H1 (cell line): Measurements from ENCODE around the gene NEDD4L. TPM values are rescaled to one million over a fixed set of nuclear protein-coding genes. Genes with fewer than 3 reads are reported as not detected.
A peak's percentile ranks its signal among the peaks of the same experiment; 100 is the strongest.

ENCODE experiments used
- CTCF ChIA-PET: fragments of 300-600 bp; sonication (Branson Sonifier 250); formaldehyde crosslinking; loops from one replicate; lab custom pipeline; 2021; ENCODE audit not compliant: partially characterized antibody; lab: Charles Lee
- POLR2A ChIA-PET: fragments of 300-600 bp; sonication (Branson Sonifier 250); formaldehyde crosslinking; loops from one replicate; lab custom pipeline; 2021; ENCODE audit warnings: inconsistent platforms; ENCODE audit not compliant: partially characterized antibody; lab: Charles Lee
- DNase-seq, 2 experiments: peaks; one replicate each; pipeline versions ENCODE4 v3.0.0 to v3.0.0-alpha.2; 2010 to 2022; ENCODE audit warnings: low spot score in 2 of 2, low read depth in 1 of 2, mixed read lengths in 1 of 2
- FAIRE-seq: peaks from 2 replicates; lab custom pipeline; 2011; peaks lifted over from hg19 to GRCh38; lab: Jason Lieb, UNC
- H2AFZ ChIP-seq: 2 replicates; pipeline ENCODE4 v1.8.1; 2012; ENCODE audit warnings: low read length, inconsistent platforms
- H2AK5ac ChIP-seq: 2 replicates; pipeline ENCODE4 v1.6.1; 2013; ENCODE audit warnings: low read depth, low read length
- H2BK120ac ChIP-seq: replicated peaks from 2 replicates; pipeline ENCODE3; 2013; ENCODE audit warnings: low read depth, low read length, inconsistent platforms
- H2BK12ac ChIP-seq: 2 replicates; pipeline ENCODE4 v1.6.1; 2013; ENCODE audit warnings: low read depth, low read length
- H2BK15ac ChIP-seq: 2 replicates; pipeline ENCODE4 v1.6.1; 2013; ENCODE audit warnings: low read length
- H2BK20ac ChIP-seq: 2 replicates; pipeline ENCODE4 v1.6.1; 2013; ENCODE audit warnings: low read length
- H2BK5ac ChIP-seq: 2 replicates; pipeline ENCODE4 v1.6.1; 2013; ENCODE audit warnings: low read depth, low read length
- H3K14ac ChIP-seq: 2 replicates; pipeline ENCODE4 v1.6.1; 2013; ENCODE audit warnings: inconsistent platforms; ENCODE audit not compliant: insufficient read length
- H3K18ac ChIP-seq: 2 replicates; pipeline ENCODE4 v1.6.1; 2013; ENCODE audit warnings: low read length; ENCODE audit errors: extremely low read depth
- H3K23ac ChIP-seq: 2 replicates; pipeline ENCODE4 v1.6.1; 2013; ENCODE audit warnings: inconsistent platforms; ENCODE audit not compliant: insufficient read length
- H3K23me2 ChIP-seq: 2 replicates; pipeline ENCODE4 v1.6.1; 2013; ENCODE audit warnings: low read depth, low read length
- H3K27ac ChIP-seq: 2 replicates; pipeline ENCODE4 v1.6.1; 2011; ENCODE audit warnings: low read depth, low read length, inconsistent platforms
- H3K27me3 ChIP-seq, 4 experiments: replicated peaks in 1 of 4; 1 replicate in 1 of 4; 2 replicates in 3 of 4; pipeline versions ENCODE4 v1.6.1 to v1.8.1; 2011 to 2013; ENCODE audit warnings: low read length in 3 of 4, mild to moderate bottlenecking in 3 of 4, inconsistent platforms in 2 of 4, mixed read lengths in 2 of 4, moderate library complexity in 1 of 4; ENCODE audit not compliant: control insufficient read depth in 3 of 4, insufficient read depth in 3 of 4; ENCODE audit errors: extremely low read depth in 1 of 4
- H3K36me3 ChIP-seq, 4 experiments: 2 replicates each; pipeline versions ENCODE4 v1.6.1 to v1.8.1; 2011 to 2013; ENCODE audit warnings: mild to moderate bottlenecking in 4 of 4, low read length in 3 of 4, moderate library complexity in 2 of 4, control low read depth in 1 of 4, inconsistent platforms in 1 of 4; ENCODE audit not compliant: insufficient read depth in 4 of 4, control insufficient read depth in 2 of 4
- H3K4ac ChIP-seq: replicated peaks from 2 replicates; pipeline ENCODE3; 2013; ENCODE audit warnings: low read length, low read depth, mixed read lengths, inconsistent platforms; ENCODE audit not compliant: insufficient read length
- H3K4me1 ChIP-seq, 4 experiments: replicated peaks in 1 of 4; 1 replicate in 1 of 4; 2 replicates in 3 of 4; pipeline versions ENCODE4 v1.6.1 to v1.8.1; 2011 to 2013; ENCODE audit warnings: low read length in 3 of 4, inconsistent platforms in 2 of 4, mixed read lengths in 1 of 4; ENCODE audit not compliant: insufficient read depth in 4 of 4, control insufficient read depth in 3 of 4
- H3K4me2 ChIP-seq, 2 experiments: 2 replicates each; pipeline versions ENCODE4 v1.6.1 to v1.8.1; 2011 to 2013; ENCODE audit warnings: low read depth in 2 of 2, low read length in 2 of 2, control low read depth in 1 of 2, inconsistent platforms in 1 of 2, mild to moderate bottlenecking in 1 of 2; ENCODE audit not compliant: insufficient read depth in 1 of 2
- H3K4me3 ChIP-seq, 4 experiments: fragments of 200-600, 300-600 bp in 1 of 4; sonication (generic), shearing (Covaris generic), sonication (Bioruptor Twin) in 1 of 4; 2 replicates each; pipeline versions ENCODE4 v1.5.1 to v1.8.1; 2011 to 2016; ENCODE audit warnings: low read length in 4 of 4, low read depth in 3 of 4, control low read depth in 2 of 4, inconsistent platforms in 2 of 4, mild to moderate bottlenecking in 2 of 4, mixed read lengths in 1 of 4, moderate library complexity in 1 of 4; ENCODE audit not compliant: insufficient read depth in 2 of 4; ENCODE audit errors: extremely low read depth in 1 of 4
- H3K56ac ChIP-seq: replicated peaks from 2 replicates; pipeline ENCODE3; 2013; ENCODE audit warnings: low read depth, mild to moderate bottlenecking, mixed read lengths, low read length, inconsistent platforms; ENCODE audit not compliant: insufficient read length
- H3K79me1 ChIP-seq: 2 replicates; pipeline ENCODE4 v1.6.1; 2013; ENCODE audit warnings: low read depth, low read length, control low read depth
- H3K79me2 ChIP-seq, 2 experiments: 2 replicates each; pipeline versions ENCODE4 v1.6.1 to v1.8.1; 2012 to 2013; ENCODE audit warnings: low read length in 2 of 2, mild to moderate bottlenecking in 2 of 2, inconsistent platforms in 1 of 2; ENCODE audit not compliant: insufficient read depth in 2 of 2, control insufficient read depth in 1 of 2
- H3K9ac ChIP-seq, 4 experiments: replicated peaks in 1 of 4; 1 replicate in 1 of 4; 2 replicates in 3 of 4; pipeline versions ENCODE4 v1.6.1 to v1.8.1; 2011 to 2013; ENCODE audit warnings: low read depth in 3 of 4, low read length in 3 of 4, control low read depth in 2 of 4, mild to moderate bottlenecking in 2 of 4, moderate library complexity in 2 of 4, inconsistent platforms in 1 of 4; ENCODE audit errors: extremely low read depth in 1 of 4
- H3K9me3 ChIP-seq, 2 experiments: 2 replicates each; pipeline versions ENCODE4 v1.6.1 to v1.8.1; 2012 to 2013; ENCODE audit warnings: mild to moderate bottlenecking in 2 of 2, moderate library complexity in 2 of 2, control low read depth in 1 of 2, inconsistent platforms in 1 of 2, low read depth in 1 of 2, low read length in 1 of 2, mixed read lengths in 1 of 2; ENCODE audit not compliant: insufficient read depth in 2 of 2
- H4K20me1 ChIP-seq, 2 experiments: replicated peaks in 1 of 2; 2 replicates each; pipeline versions ENCODE3 to v1.8.1; 2011 to 2013; ENCODE audit warnings: inconsistent platforms in 2 of 2, low read length in 2 of 2, mild to moderate bottlenecking in 1 of 2; ENCODE audit not compliant: insufficient read depth in 2 of 2, control insufficient read depth in 1 of 2
- H4K5ac ChIP-seq: 2 replicates; pipeline ENCODE4 v1.6.1; 2013; ENCODE audit warnings: low read length, low read depth, mixed read lengths, inconsistent platforms; ENCODE audit not compliant: insufficient read length
- H4K8ac ChIP-seq: 2 replicates; pipeline ENCODE4 v1.8.0; 2013; ENCODE audit warnings: mild to moderate bottlenecking, moderate library complexity, low read length, inconsistent platforms; ENCODE audit not compliant: insufficient read depth; ENCODE audit errors: extremely low read depth
- H4K91ac ChIP-seq: replicated peaks from 2 replicates; pipeline ENCODE3; 2013; ENCODE audit warnings: low read length, mixed read lengths, inconsistent platforms; ENCODE audit not compliant: insufficient read length
- ATF3 ChIP-seq: IDR thresholded peaks from 2 replicates; pipeline ENCODE4 v1.6.1; 2011; ENCODE audit warnings: low read depth, mild to moderate bottlenecking, low read length; ENCODE audit not compliant: insufficient read depth
- CBX5 ChIP-seq: fragments of 300-800, 300-1000 bp; sonication (generic); IDR thresholded peaks from 2 replicates; pipeline ENCODE4 v1.7.1; 2016; ENCODE audit warnings: antibody characterized with exemption, low read length, low read depth
- CHD2 ChIP-seq: IDR thresholded peaks from 2 replicates; pipeline ENCODE4 v1.6.1; 2012; ENCODE audit warnings: low read length, improper control_type of control experiment
- CREB1 ChIP-seq: IDR thresholded peaks from 2 replicates; pipeline ENCODE4 v1.6.1; 2012; ENCODE audit warnings: inconsistent platforms
- JUND ChIP-seq: IDR thresholded peaks from 2 replicates; pipeline ENCODE4 v1.6.1; 2011; ENCODE audit warnings: mild to moderate bottlenecking, improper control_type of control experiment, low read length
- KDM5A ChIP-seq: fragments of 200-600 bp; IDR thresholded peaks from 2 replicates; pipeline ENCODE4 v1.7.1; 2012; ENCODE audit warnings: mild to moderate bottlenecking, low read length, inconsistent platforms, mixed read lengths
- MAFK ChIP-seq: IDR thresholded peaks from 2 replicates; pipeline ENCODE4 v1.6.1; 2012; ENCODE audit warnings: low read depth, mild to moderate bottlenecking, improper control_type of control experiment, low read length
- RNF2 ChIP-seq: fragments of 200-900, 300-1000 bp; sonication (generic); IDR thresholded peaks from 2 replicates; pipeline ENCODE4 v1.7.1; 2016; ENCODE audit warnings: borderline replicate concordance, low read depth, mild to moderate bottlenecking, antibody characterized with exemption, low read length; ENCODE audit not compliant: poor library complexity, severe bottlenecking; ENCODE audit errors: missing control alignments
- SRF ChIP-seq: IDR thresholded peaks from 2 replicates; pipeline ENCODE4 v1.6.1; 2011; ENCODE audit warnings: mild to moderate bottlenecking, low read depth, low read length, moderate library complexity
- TAF1 ChIP-seq: IDR thresholded peaks from 2 replicates; pipeline ENCODE4 v1.6.1; 2011; ENCODE audit warnings: mild to moderate bottlenecking, low read depth, low read length
- ZNF274 ChIP-seq: IDR thresholded peaks from 2 replicates; pipeline ENCODE4 v1.7.0; 2012; ENCODE audit warnings: low read length, borderline replicate concordance; ENCODE audit errors: extremely low read depth
- WGBS, 2 experiments: shearing (Covaris generic) in 1 of 2; methylation state at CpG; one replicate each; pipeline versions ENCODE4 v1.1.6 to v1.1.7; 2013 to 2015; ENCODE audit warnings: low lambda C conversion rate in 2 of 2, mixed read lengths in 2 of 2, inconsistent platforms in 1 of 2, low coverage in 1 of 2, missing lambda C conversion rate in 1 of 2; ENCODE audit not compliant: insufficient replicate concordance in 2 of 2, insufficient coverage in 1 of 2, insufficient read length in 1 of 2; ENCODE audit errors: extremely low coverage in 1 of 2, missing lambda C conversion rate in 1 of 2; 5-methylcytosine and 5-hydroxymethylcytosine counted together
- polyA plus RNA-seq, 7 experiments: library from polyadenylated mRNA; depleted of rRNA in 3 of 7; stranded (reverse) in 5 of 7; unstranded in 2 of 7; fragments of >200 nt in 5 of 7; fragments of 200-250 nt in 2 of 7; gene quantifications; 1 replicate in 5 of 7; 2 replicates in 1 of 7; 4 replicates in 1 of 7; pipeline versions ENCODE4 v1.2.1 to v1.2.3, GENCODE V29; 2011 to 2013; ENCODE audit warnings: missing spikeins in 2 of 7, mixed read lengths in 2 of 7
- total RNA-seq: library from RNA; stranded (reverse); fragmentation: NEBNext Ultra II Directional; extraction: Animal tissue kit (Norgen Biotek cat#: 25700); gene quantifications from 2 replicates; pipeline ENCODE4 v1.2.1, GENCODE V29; 2021

Gene NEDD4L
- total and polyA plus RNA-seq, 2 of the 8 experiments (the other 6 are each of a cell fraction or from before 2014, with no cell fraction given) = 37.3 to 69.8 TPM

GRCh38 chr18:58221060-58221725, 177.2 kb downstream of the NEDD4L start:
- H3K36me3 ChIP-seq = no peaks in the 10 kb centered on the region
- H3K4ac ChIP-seq = no peak overlapping the region
- DNase-seq (peak; percentile 39 to 48), FAIRE-seq (no peak)
- H3K56ac ChIP-seq = no peak overlapping the region
- no peaks in the 10 kb centered on the region for H3K9me3 ChIP-seq
- no peak overlapping the region for H3K4me2 ChIP-seq
- H2AK5ac ChIP-seq = no peak overlapping the region
- peaks cover 7% of the 10 kb centered on the region; the same call in 1 of the 2 replicates for H3K79me1 ChIP-seq
- H2BK20ac ChIP-seq = 0 out of 2 replicates have a peak overlapping the region, but pooled peaks have one; percentile 6
- H3K14ac ChIP-seq = no peak overlapping the region
- peaks cover 18 to 30% (median 25%) of the 10 kb centered on the region in 4 experiments for H3K4me1 ChIP-seq
- no peak overlapping the region for H3K9ac ChIP-seq
- no peak overlapping the region for H4K91ac ChIP-seq
- H3K79me2 ChIP-seq = peaks cover 0 to 100% of the 10 kb centered on the region in 2 experiments; a peak in 3 of 4 replicates
- H2BK15ac ChIP-seq = no peak overlapping the region; the same call in 1 of the 2 replicates
- no peak overlapping the region for H2AFZ ChIP-seq
- H3K23ac ChIP-seq = no peak overlapping the region
- H2BK12ac ChIP-seq = no peak overlapping the region
- no peak overlapping the region for H4K5ac ChIP-seq
- ChIA-PET CTCF (interaction anchor here (0.6 to 2.1 kb wide), 10 partner anchors 8 to 120 kb away, joined by 3 to 8 read pairs (median 4); no protein-coding TSS in a partner anchor), POLR2A (interaction anchor here (1.1 kb wide), 1 partner anchor 26 kb away, joined by 4 read pairs; no protein-coding TSS in a partner anchor)
- no peak overlapping the region for H3K27ac ChIP-seq
- no peaks in the 10 kb centered on the region for H3K27me3 ChIP-seq
- H3K23me2 ChIP-seq = peaks cover 3% of the 10 kb centered on the region; the same call in 1 of the 2 replicates
- H2BK120ac ChIP-seq = no peak overlapping the region
- 80% methylated on average over 12 of the region's 12 CpGs; no CpG with 5 or more reads in 1 of the 2 experiments for WGBS, 2 experiments
- peaks cover 0 to 3% of the 10 kb centered on the region in 2 experiments for H4K20me1 ChIP-seq
- H2BK5ac ChIP-seq = no peak overlapping the region; the same call in 1 of the 2 replicates
- no peak overlapping the region for H3K18ac ChIP-seq
- H3K4me3 ChIP-seq = 0 out of 8 replicates have a peak overlapping the region, but pooled peaks of 1 of the 4 experiments have one; percentile 1
- no peak overlapping the region for H4K8ac ChIP-seq
- TF ChIP-seq SRF (no peak), RNF2 (no peak), MAFK (no peak), ATF3 (peak; percentile 9; the same call in 1 of the 2 replicates), KDM5A (no peak), JUND (no peak; the same call in 1 of the 2 replicates), ZNF274 (no peak), CREB1 (peak; percentile 57), CHD2 (no peak), CBX5 (no peak), TAF1 (no peak)
